ENCODE results near the gene ITPR2.

ITPR2 gene

GRCh38 chr12:26750531-26751175 is 82.3 kb downstream of the ITPR2 start:
- Histone ChIP-seq H3K9me2 (ENCODE audit: low read depth, low read length) (no peaks in the 10 kb centered on the region), H3F3A (ENCODE audit: insufficient read depth, low read length) (no peaks in the 10 kb centered on the region), H3K4me1 (ENCODE audit: insufficient read depth, low read length, severe bottlenecking) (peaks cover 16% of the 10 kb centered on the region), H3K27ac (ENCODE audit: low read depth, low read length, poor library complexity, severe bottlenecking) (no peak overlapping the region), H2AFZ (ENCODE audit: low read length) (no peak overlapping the region), H3K9me3 (ENCODE audit: low read length) (peaks cover 14% of the 10 kb centered on the region), H3K9ac (ENCODE audit: low read length) (no peak overlapping the region), H3K27me3 (ENCODE audit: insufficient read depth, low read length) (no peaks in the 10 kb centered on the region), H3K36me3 (ENCODE audit: insufficient read depth, low read length) (0 out of 2 replicates have a peak, but pooled peaks cover 9% of the 10 kb centered on the region), H3K4me2 (ENCODE audit: low read length) (peak overlapping the region; percentile 17; the same call in 1 of the 2 replicates), H3K79me2 (ENCODE audit: insufficient read depth, low read length) (no peaks in the 10 kb centered on the region), H3K4me3 (ENCODE audit: low read depth, low read length, poor library complexity, severe bottlenecking) (no peak overlapping the region), H4K20me1 (ENCODE audit: insufficient read depth, low read length) (no peaks in the 10 kb centered on the region)
- TF ChIP-seq EZH2 (IDR thresholded peaks at IDR 0.05; ENCODE audit: borderline replicate concordance, low read length) (no peak), CTCF (IDR thresholded peaks at IDR 0.05; ENCODE audit: low read length) (no peak)

GRCh38 chr12:26749781-26750180 is 83.2 kb downstream of the ITPR2 start:
- no peak overlapping the region for H3K27ac ChIP-seq (ENCODE audit: low read depth, low read length, poor library complexity, severe bottlenecking)
- TF ChIP-seq EZH2 (IDR thresholded peaks at IDR 0.05; ENCODE audit: borderline replicate concordance, low read length) (no peak), CTCF (IDR thresholded peaks at IDR 0.05; ENCODE audit: low read length) (no peak)
- H3K4me1 ChIP-seq (ENCODE audit: insufficient read depth, low read length, severe bottlenecking): peaks cover 16% of the 10 kb centered on the region

GRCh38 chr12:26748741-26749431 is 84.1 kb downstream of the ITPR2 start:
- Histone ChIP-seq H3K79me2 (ENCODE audit: insufficient read depth, low read length) (no peaks in the 10 kb centered on the region), H2AFZ (ENCODE audit: low read length) (no peak overlapping the region), H3K9me2 (ENCODE audit: low read depth, low read length) (no peaks in the 10 kb centered on the region), H4K20me1 (ENCODE audit: insufficient read depth, low read length) (no peaks in the 10 kb centered on the region), H3K4me2 (ENCODE audit: low read length) (no peak overlapping the region), H3K4me3 (ENCODE audit: low read depth, low read length, poor library complexity, severe bottlenecking) (no peak overlapping the region), H3K27me3 (ENCODE audit: insufficient read depth, low read length) (no peaks in the 10 kb centered on the region), H3K4me1 (ENCODE audit: insufficient read depth, low read length, severe bottlenecking) (peaks cover 16% of the 10 kb centered on the region), H3K9ac (ENCODE audit: low read length) (no peak overlapping the region), H3K27ac (ENCODE audit: low read depth, low read length, poor library complexity, severe bottlenecking) (no peak overlapping the region), H3K36me3 (ENCODE audit: insufficient read depth, low read length) (0 out of 2 replicates have a peak, but pooled peaks cover 3% of the 10 kb centered on the region), H3K9me3 (ENCODE audit: low read length) (no peaks in the 10 kb centered on the region), H3F3A (ENCODE audit: insufficient read depth, low read length) (no peaks in the 10 kb centered on the region)
- TF ChIP-seq CTCF (IDR thresholded peaks at IDR 0.05; ENCODE audit: low read length): no peak
- no peak for TF ChIP-seq EZH2 (IDR thresholded peaks at IDR 0.05; ENCODE audit: borderline replicate concordance, low read length)

More at GRCh38 chr12:26749781-26750180, 83.2 kb downstream of the ITPR2 start:
- H3K4me3 ChIP-seq (ENCODE audit: low read depth, low read length, poor library complexity, severe bottlenecking): no peak overlapping the region
- H3K9ac ChIP-seq (ENCODE audit: low read length): no peak overlapping the region
- no peaks in the 10 kb centered on the region for H4K20me1 ChIP-seq (ENCODE audit: insufficient read depth, low read length)
- H3K36me3 ChIP-seq (ENCODE audit: insufficient read depth, low read length): 0 out of 2 replicates have a peak, but pooled peaks cover 3% of the 10 kb centered on the region
- H3K79me2 ChIP-seq (ENCODE audit: insufficient read depth, low read length): no peaks in the 10 kb centered on the region
- H3K4me2 ChIP-seq (ENCODE audit: low read length): no peak overlapping the region
- H3K27me3 ChIP-seq (ENCODE audit: insufficient read depth, low read length): no peaks in the 10 kb centered on the region
- H3F3A ChIP-seq (ENCODE audit: insufficient read depth, low read length): no peaks in the 10 kb centered on the region
- no peaks in the 10 kb centered on the region for H3K9me2 ChIP-seq (ENCODE audit: low read depth, low read length)
- no peak overlapping the region for H2AFZ ChIP-seq (ENCODE audit: low read length)
- peaks cover 6% of the 10 kb centered on the region; the same call in 1 of the 2 replicates for H3K9me3 ChIP-seq (ENCODE audit: low read length)

All from OCI-LY1 (cell line).